ENCODE results near the gene CEP112. TPM values are rescaled to one million over a fixed set of nuclear protein-coding genes. Genes with fewer than 3 reads are reported as not detected.

Gene CEP112
- 10 to 100 TPM in 3 of 4 donors, 1 to 10 TPM in 1; 9.7 to 19.4 (median 14.4) TPM for total RNA-seq
- 1 to 10 TPM; 4.5 to 7.9 (median 5.4) TPM for polyA plus RNA-seq
- long read RNA-seq, donor 1, partial matches to known transcripts: 2 of 12 reads
- long read RNA-seq, donor 1, other reads (novel, unspliced or antisense): 7 of 12 reads
- long read RNA-seq, donor 2, partial matches to known transcripts: 1 of 13 reads
- long read RNA-seq, donor 2, other reads (novel, unspliced or antisense): 7 of 13 reads

- Histone ChIP-seq H3K27ac (peak within 1 kb of the TSS; percentile 81), H3K4me1 (peaks cover 16% of the 10 kb centered on the region), H3K4me3 (peak within 1 kb of the TSS; percentile 93), H3K36me3 (ENCODE audit: insufficient read depth in 1 of 2, low read depth in 1 of 2) (no peaks in the 10 kb centered on the region), H3K9me3 (no peaks in the 10 kb centered on the region), H3K27me3 (ENCODE audit: insufficient read depth in 3 of 3, low read length in 2 of 3) (no peaks in the 10 kb centered on the region)
- ATAC-seq (peak; percentile 73 to 91 (median 82)), DNase-seq (peak; percentile 73 to 85)
- 0% methylated on average over 59 to 83 of the region's 83 CpGs for WGBS, 3 donors
- peak; percentile 6 for TF ChIP-seq CTCF (IDR thresholded peaks at IDR 0.05)
- intact Hi-C loops (cut with DNase I): no loop called here
These were observed at the start of gene CEP112 for GRCh38 chr17:66191593-66192377. TSS of gene CEP112 (minus strand) at chr17:66192133.

GRCh38 chr17:66240630-66241029, 48.7 kb upstream of the CEP112 start:
- intact Hi-C loops (cut with DNase I): no loop called here
- Histone ChIP-seq H3K4me3 (no peak overlapping the region), H3K36me3 (ENCODE audit: insufficient read depth in 1 of 2, low read depth in 1 of 2) (no peaks in the 10 kb centered on the region), H3K9me3 (no peaks in the 10 kb centered on the region), H3K27ac (no peak overlapping the region), H3K27me3 (ENCODE audit: insufficient read depth in 3 of 3, low read length in 2 of 3) (no peaks in the 10 kb centered on the region), H3K4me1 (no peaks in the 10 kb centered on the region)
- ATAC-seq: no peak
- no peak for DNase-seq
- no peak for TF ChIP-seq CTCF (IDR thresholded peaks at IDR 0.05)
- WGBS, 3 donors: 63 to 71% (median 63%) methylated on average over 3 of the region's 3 CpGs

- Histone ChIP-seq H3K9me3 (no peaks in the 10 kb centered on the region), H3K27me3 (ENCODE audit: insufficient read depth in 3 of 3, low read length in 2 of 3) (no peaks in the 10 kb centered on the region), H3K27ac (no peak overlapping the region), H3K4me3 (no peak overlapping the region), H3K4me1 (no peaks in the 10 kb centered on the region), H3K36me3 (ENCODE audit: insufficient read depth in 1 of 2, low read depth in 1 of 2) (no peaks in the 10 kb centered on the region)
- DNase-seq: no peak
- 84 to 86% (median 85%) methylated on average over 6 of the region's 6 CpGs for WGBS, 3 donors
- intact Hi-C loops (cut with DNase I): no loop called here
- no peak for ATAC-seq
- TF ChIP-seq CTCF (IDR thresholded peaks at IDR 0.05): no peak
These were observed 48.1 kb upstream of the CEP112 start for GRCh38 chr17:66240013-66240412.

GRCh38 chr17:66235377-66235994, 43.6 kb upstream of the CEP112 start:
- Histone ChIP-seq H3K27me3 (ENCODE audit: insufficient read depth in 3 of 3, low read length in 2 of 3) (no peaks in the 10 kb centered on the region), H3K36me3 (ENCODE audit: insufficient read depth in 1 of 2, low read depth in 1 of 2) (no peaks in the 10 kb centered on the region), H3K4me1 (no peaks in the 10 kb centered on the region), H3K27ac (no peak overlapping the region), H3K9me3 (no peaks in the 10 kb centered on the region), H3K4me3 (no peak overlapping the region)
- DNase-seq (no peak), ATAC-seq (no peak)
- intact Hi-C loops (cut with DNase I): no loop called here
- TF ChIP-seq CTCF (IDR thresholded peaks at IDR 0.05): no peak
- WGBS, 3 donors: 92 to 98% (median 97%) methylated on average over 3 of the region's 3 CpGs
